DMS 273 (cell line): ENCODE results near the gene C20orf96.
A peak's percentile ranks its signal among the peaks of the same experiment; 100 is the strongest.
"Not testable (repeated sequence)": the region's sequence is repeated elsewhere in the genome, so short reads cannot be mapped to it uniquely, and the experiment has no call there.

Source experiments
- DNase-seq: peaks from one replicate; lab custom pipeline; 2025; ENCODE audit not compliant: unreplicated experiment; lab: John Stamatoyannopoulos, UW

Gene C20orf96

DNA sequence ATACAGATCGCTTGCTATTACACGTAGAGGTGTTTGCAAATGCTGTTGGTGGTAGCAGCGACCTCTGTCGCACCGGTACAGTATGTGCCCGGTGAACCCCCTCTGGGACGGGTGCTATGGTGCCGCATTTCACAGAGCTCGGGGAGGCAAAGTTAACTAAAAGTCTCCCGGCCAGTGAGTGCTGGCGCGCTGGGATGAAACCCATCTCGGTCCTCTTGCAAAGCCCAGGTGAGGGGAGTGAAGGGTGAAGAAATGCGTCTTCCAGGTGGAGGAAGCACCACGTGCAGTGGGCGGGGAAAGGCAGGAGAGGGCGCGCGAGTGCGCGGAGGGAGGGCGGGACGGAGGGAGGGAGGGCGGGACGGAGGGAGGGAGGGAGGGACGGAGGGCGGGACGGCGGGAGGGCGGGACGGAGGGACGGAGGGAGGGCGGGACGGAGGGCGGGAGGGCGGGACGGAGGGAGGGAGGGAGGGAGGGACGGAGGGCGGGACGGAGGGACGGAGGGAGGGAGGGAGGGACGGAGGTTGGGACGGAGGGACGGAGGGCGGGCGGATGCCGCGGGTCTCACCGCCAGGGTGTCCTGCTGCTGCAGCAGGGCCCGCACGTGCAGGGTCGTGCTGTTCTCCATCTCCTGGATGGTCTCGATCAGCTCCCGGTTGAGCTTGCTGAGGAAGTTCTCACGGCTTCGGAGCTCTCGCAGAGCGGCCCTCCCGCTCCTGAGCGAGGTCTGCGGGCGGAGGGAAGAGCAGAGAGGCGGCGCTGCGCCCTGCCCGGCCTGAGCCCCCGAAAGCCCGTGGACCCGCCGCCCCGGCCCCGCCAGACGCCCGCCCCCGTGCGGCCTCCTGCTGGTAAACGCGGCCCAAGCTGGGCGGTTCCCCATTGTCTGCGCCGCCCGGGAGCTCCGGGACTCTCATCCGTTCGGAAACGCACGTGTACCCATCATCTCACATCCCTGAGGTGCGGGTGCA is 11.7 kb downstream of the C20orf96 start:
- no peak for DNase-seq

DNA sequence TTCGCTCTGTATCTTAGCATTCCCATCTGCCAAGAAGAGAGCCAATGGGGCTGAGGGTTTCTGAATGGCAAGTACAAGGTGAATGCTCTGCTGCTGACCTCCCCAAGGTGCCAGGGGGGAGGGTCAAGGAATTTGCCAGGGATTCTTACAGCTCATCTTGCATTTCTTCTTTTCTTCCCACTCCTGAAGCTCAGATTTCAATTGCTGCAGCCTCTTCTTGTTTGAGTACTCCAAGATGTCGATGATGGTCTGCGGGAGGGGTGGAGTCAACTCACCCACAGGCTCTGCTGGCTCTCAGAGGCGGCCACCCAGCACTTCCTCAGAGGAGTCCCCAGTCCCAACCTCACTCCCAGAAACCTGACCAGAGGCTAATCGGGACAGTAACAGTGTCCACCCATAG is 12.4 kb downstream of the C20orf96 start:
- DNase-seq, result no peak

DNA sequence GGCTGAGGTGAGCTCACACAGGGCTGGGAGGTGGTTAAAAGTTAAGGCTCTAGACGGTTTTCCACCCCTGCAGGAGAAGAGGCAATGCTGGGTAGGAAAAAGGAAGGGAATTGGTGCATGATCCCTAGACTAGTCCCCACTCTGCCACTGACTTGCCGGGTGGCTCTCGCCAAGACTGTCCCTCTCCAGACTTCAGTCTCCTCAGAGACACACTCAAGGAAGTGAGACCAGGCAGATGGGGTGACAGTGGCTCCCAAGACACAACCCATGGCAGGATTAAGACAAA is 13.1 kb downstream of the C20orf96 start:
- no peak for DNase-seq

DNA sequence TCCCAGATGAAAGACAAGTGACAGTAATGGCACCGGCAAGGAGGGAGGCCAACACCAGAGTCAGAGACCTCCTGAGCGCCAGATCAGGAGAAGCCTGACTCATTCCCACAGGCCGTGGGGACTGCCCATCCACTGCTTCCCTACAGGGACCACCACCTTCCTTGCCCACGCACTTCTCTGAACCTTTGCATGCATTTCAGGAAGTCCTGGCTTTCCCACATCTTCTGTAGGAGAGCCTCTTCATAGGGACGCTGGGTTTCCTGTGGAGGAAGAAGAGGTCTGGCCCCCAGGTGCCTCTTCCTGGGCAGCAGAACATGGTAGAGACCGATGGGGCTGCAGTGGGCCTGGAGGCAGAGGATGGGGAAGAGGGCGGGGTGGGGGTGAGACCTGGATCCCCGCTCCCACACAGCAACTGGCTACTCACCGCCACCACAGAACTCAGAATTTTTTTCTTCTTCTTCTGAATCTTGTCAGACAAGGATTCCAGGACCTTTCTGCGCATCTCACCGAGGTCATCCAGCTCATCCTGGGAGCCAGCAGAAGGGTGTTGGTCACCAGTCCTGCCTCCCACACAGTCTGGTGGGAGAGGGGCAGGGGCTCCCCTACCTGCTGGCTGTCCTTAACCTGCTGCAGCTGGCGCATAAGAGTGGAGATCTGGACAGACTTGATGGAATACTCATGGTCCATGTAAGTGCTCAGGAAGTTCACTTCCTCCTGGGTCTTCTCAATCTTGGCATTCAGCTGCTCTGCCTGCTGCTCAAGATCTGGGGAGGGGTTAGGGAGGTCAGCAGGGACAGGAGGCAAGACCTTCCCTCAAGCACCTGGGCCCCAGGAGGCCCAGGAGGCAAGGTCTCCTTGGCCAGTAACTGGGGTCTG is 13.7 kb downstream of the C20orf96 start:
- DNase-seq, result no peak

DNA sequence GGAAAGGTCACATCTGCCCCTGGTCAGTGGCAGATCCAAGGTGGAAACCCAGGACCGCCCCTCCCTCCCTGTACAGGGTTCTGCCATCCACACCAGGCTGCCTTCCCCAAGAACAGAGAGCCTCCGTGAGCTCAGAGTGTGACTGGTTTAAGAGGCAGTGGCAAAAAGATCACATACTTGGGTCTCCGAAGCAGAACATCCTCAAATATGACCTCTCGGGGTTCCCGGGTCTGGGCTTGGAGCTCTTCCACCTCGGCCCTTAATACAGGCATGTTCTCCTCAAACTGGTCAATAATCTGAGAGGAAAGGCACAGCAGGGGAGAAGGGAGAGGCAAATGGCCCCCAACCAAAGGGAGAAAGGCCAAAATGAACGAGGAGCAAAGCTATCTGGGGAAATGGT is 14.8 kb downstream of the C20orf96 start:
- no peak for DNase-seq

DNA sequence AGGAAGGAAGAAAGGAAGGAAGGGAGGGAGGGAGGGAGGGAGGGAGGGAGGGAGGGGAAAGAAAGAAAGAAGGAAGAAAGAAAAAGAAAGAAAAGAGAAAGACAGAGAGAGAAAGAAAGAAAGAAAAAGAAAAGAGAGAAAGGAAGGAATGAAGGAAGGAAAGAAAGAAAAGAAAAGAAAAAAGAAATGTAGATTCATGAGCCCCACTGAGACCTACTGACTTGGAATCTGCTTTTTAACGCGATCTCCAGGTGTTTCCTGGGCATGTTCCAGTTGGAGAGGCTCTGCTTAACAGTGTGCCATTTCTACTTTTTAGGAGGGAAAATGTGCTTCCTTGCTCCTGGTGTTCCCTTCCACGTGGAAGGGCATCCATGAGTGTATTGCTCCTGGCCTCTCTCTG is 16.7 kb downstream of the C20orf96 start:
- DNase-seq, result no peak

DNA sequence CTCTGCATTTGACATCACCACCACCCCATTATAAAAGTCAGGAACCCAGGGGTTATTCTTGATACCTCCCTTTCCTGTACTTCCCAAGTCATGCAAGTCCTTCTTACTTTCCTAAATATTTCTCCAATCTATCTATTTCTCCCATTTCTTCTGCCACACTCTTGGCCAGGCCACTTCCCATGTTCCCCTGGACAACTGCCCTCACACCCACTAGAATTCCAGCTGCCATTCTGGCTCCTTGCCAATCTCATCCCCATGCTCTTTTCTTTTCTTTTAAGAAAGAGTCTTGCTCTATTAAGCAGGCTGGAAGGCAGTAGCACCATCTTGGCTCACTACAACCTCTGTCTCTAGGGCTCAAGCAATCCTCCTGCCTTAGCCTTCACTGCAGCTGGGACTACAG is 17.8 kb downstream of the C20orf96 start:
- no peak for DNase-seq

DNA sequence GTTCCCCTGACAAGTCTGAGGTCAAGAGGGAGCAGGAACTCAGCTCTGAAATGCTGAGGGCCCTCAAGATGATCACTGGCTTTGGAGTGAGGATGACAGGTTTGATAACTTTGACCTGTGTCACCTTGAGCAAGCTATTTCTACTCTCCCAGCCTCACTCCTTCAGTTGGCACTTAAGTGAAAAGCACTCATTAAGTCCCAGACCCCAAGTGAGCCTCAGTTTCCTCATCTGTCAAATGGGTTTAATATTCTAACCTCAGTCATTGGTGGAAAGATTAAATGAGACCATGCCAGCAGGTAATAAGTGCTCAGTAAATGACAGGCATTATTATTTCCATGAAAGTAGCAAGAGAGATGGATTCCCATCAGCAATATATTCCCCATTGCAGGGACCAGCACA is 19.0 kb downstream of the C20orf96 start:
- DNase-seq, result no peak

DNA sequence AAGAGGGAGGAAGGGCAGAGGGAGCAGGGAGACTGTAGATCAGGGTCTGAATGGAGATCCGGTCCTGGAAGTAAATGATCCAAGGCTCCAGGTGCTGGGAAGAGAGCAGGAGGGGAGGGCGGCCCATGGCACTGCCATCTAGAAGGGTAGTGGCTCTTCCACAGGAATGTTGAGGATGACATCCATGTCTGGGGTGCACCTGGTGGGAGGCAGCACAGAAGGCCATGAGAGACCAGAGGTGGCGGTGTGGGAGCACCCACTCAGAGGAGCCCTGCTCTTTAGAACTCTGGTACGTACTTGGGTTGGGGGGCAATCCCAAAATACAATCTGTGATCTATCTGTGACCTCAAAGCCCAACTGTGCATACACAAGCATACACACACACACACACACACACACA is 19.5 kb downstream of the C20orf96 start:
- DNase-seq, result no peak

DNA sequence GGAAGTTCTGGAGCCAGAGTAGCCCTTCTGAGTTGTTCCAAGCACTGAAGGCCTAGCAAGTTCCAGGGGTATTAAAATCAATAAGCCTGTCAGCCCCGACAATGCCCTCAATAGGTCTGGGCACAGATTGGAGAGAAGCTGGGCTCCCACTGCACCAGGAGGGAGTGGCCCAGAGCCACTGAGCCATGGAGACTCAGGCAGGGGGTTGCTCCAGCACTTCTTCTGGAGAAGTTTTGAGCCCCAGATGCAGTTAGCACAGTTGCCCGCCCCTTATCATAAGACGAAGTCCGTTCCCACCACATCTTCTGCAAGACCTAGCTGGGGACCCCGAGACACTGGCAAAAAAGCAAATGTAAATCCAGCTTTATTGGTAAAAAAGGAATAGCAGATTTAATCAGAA is 20.0 kb downstream of the C20orf96 start:
- DNase-seq, result no peak

DNA sequence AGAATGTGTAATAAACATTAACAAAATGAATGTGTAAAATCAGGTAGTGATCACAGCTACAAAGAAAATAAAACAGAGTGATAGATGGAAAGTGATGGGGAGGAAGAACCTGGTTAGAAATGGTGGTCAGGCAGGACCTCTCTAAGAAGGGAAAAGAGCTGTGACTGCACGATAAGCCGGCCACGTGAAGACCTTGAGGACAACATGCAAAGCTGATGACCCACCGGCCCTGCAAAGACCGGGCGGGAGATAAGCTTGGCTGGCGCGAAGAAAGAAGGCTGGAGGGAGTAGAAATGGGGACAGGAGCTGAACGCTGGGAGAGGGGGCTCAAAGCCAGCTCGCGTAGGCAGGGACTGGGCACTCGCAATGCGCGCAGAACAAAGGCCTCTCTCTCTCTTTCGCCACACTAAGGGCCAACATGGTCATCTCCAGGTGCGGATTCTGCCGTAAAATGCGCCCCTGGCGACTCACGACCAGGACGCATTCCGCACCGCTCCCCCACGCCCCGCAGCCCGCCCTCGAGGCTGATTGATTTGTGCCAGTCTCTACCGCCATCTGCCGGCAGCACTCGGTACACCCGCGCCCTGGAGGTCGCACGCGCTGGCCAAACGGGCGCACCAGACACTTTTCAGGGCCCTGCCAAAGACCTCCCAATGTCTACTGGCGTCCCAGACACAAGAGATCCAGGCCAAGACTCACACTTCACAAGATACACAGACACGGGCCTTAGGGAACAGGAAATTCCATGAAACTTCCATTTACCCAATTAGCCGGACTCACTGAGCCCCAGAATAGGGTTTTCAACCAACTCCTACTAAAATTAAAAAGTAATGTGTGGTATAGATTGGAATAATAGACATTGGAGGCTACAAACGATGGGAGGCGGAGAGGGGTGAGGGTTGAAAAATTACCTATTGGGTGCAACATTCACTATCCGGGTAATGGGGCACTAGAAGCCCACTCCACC is 23.7 kb downstream of the C20orf96 start:
- DNase-seq, result peak; percentile 94

DNA sequence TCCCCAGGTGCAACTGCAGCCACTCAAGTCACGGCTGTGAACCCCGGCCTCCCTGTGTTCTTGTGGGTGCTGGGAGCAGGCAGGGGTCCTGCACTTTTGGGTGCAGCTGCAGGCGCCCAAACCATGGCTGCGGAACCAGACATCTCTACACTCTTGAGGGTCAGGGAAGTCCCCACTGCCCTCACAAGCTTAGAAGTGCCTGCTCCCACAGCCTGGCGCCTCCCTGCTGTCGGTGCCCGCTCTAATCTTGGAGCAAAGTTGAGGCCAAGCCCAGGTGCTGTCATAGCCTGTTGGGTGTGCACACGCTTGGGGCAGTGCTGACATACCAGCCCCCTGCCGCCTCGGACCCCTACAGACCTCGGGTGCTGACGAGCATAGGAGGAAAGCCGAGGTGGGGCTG is 26.8 kb downstream of the C20orf96 start:
- DNase-seq, result no peak

DNA sequence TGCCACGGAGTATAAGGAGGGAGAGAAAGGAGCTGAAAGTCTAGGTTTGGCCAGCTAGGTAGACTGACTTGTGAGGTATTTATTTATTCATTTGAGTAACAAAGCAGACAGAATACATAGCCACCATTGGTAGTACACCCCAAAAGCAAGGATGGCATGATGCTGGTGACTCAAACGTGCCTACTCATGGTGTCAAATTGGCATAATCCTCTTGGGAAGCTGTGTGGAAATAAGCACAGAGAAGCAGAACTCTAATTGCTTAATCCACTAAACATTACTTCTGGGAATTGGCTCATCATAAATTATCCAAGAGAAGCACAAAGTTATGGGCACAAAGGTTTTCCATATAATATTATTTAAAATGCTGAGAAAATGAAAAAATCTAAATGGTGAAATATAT is 30.6 kb downstream of the C20orf96 start:
- no peak for DNase-seq

DNA sequence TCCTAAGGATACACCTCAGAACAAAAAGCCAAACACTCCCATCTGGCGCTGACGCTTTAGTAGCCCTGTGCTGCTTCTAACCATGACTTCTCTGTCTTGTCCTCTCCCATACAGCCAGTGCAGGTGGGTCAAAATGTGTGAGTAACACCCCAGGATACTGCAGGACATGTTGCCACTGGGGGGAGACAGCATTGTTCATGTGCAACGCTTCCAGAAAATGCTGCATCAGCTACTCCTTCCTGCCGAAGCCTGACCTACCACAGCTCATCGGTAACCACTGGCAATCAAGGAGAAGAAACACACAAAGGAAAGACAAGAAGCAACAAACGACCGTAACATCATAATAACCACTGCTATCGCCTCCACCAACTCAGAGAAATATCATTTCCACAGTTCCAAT is 31.6 kb downstream of the C20orf96 start:
- no peak for DNase-seq

DNA sequence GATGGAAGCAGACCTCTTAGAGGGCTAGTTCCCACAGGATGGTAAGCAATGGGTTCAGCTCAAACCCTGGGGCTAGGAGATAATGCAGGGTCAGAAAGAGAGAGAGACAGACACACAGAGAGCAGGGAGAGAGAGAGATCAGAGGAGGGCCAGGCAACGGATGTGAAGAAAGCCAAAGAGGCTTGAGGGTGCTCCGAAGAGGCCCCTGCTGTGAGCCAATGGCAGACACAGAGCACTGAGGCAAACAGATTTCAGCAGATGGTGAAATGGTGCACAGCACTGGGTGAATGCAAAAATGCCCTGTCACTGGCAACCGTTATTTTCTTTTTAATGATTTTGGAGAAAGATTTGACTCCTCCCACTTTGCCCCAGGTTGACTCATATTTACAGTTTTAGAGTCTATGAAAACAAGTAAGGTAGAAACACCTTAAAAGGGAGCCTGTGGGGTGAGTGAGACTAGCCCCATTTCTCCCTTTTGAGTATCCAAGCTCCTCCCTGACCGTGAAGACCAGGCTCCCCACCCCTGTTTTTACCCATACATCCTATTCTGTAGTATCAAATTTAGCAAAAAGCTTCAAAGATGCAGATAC is 32.2 kb downstream of the C20orf96 start:
- DNase-seq, result no peak

DNA sequence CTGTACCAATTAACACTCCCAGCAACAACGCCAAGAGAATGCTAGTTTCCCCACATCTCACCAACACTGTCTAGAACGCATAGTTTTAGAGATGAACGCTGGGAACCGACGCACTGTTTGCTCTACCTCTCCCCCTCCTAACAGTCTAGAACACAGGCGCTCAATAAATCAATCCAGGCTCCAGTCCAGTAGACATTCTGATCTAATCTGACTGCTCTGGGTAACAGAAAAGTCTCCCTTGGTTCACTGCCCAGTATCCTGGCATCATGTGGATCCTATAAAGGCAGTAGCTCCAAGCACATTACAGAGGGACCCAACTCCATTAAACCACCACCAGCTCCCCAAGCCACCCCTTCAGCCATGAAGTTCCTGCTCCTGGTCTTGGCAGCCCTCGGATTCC is 33.1 kb downstream of the C20orf96 start, which contains the start of gene DEFB132:
TSS of gene DEFB132 (plus strand) at position 306 of the 400 bp plus-strand sequence. CDS start at position 361, 55 bp downstream.
- no peak for DNase-seq

DNA sequence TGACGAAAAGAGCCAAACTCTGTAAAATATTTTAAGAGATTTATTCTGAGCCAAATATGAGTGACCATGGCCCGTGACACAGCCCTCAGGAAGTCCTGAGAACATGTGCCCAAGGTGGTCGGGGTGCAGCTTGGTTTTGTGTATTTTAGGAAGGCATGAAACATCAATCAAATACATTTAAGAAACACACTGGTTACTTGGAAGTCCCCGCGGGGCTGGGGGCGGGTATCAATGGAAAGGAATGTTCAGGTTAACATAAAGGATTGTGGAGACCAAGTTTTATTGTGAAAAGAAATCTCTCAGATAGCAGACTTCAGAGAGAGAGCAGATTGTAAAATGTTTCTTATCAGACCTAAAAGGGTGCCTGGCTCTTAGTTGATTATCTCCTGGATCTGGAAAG is 37.1 kb downstream of the C20orf96 start:
- DNase-seq, result not testable (repeated sequence)

DNA sequence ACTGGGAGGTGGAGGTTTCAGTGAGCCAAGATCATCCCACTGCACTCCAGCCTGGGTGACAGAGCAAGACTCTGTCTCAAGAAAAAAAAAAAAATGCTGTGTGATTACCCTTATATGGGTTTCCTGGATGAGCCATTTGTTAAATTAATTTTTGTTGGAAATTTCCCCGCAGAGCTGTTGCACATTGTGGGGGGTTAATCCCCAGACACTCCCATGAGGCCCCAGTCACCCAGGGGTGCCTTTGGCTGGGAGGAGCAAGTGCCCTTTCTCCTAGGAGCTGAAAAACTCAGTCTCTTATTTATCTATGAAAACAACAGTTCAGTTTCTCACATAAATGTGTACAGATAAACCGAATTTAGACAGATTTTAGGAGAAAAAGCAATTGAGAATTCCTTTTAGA is 37.7 kb downstream of the C20orf96 start:
- DNase-seq, result no peak

DNA sequence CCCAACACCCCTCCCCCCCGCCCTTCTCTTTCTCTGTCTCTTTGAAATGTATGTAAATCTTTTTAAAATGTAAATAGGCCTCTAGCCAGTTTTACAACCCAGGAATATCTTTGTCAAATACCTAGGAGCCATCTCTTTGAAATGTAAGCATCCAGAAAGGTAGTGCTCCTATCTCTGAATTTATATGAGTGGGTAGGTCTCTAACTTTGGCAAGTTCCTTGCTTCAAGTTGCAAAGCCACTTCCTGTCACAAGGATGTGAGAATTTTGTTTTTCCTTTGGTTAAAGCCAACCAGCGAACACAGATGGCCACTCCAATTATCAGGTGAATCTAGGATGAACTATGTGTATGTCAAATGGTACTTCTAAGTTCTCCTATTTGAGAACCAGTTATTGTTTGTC is 39.2 kb downstream of the C20orf96 start:
- no peak for DNase-seq

DNA sequence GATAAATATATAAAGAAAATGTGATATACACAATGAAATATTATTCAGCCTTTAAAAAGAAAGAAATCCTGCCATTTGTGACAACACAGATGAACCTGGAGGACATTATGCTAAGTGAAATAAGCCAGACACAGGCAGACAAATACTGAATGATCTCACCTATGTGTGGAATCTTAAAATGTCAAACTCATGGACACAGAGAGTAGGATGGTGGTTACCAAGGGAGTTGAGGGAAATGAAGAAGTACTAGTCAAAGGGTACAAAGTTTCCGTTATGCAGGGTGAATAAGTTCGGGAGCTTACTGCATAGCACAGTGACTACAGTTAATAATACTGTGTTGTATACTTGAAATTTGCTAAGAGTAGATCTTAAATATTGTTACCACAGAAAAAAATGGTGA is 47.6 kb downstream of the C20orf96 start:
- no peak for DNase-seq

DNA sequence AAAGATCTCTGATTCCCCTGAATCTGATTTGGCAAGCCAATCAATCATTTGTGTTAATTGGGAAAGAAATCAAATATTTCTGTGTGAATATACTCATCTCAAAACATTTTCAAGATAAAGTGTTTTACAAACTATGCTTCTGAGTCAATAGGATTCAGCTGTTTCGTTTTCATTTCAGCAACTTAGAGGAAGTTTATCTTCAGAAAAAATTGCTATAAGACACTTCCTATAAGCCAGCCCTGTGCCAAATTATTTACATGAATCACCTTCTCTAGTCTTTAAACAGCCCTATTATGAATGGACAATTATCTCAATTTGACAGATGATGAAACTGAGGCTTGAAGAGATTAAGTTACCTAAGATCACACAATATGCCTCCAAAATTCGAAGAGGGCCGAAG is 52.6 kb downstream of the C20orf96 start:
- DNase-seq, result no peak
